NCI-H128 (cell line): Measurements from ENCODE around the gene NKD1.

Experiments
- DNase-seq: peaks from one replicate; lab custom pipeline; 2025; ENCODE audit not compliant: unreplicated experiment; lab: John Stamatoyannopoulos, UW

The NKD1 gene

DNA sequence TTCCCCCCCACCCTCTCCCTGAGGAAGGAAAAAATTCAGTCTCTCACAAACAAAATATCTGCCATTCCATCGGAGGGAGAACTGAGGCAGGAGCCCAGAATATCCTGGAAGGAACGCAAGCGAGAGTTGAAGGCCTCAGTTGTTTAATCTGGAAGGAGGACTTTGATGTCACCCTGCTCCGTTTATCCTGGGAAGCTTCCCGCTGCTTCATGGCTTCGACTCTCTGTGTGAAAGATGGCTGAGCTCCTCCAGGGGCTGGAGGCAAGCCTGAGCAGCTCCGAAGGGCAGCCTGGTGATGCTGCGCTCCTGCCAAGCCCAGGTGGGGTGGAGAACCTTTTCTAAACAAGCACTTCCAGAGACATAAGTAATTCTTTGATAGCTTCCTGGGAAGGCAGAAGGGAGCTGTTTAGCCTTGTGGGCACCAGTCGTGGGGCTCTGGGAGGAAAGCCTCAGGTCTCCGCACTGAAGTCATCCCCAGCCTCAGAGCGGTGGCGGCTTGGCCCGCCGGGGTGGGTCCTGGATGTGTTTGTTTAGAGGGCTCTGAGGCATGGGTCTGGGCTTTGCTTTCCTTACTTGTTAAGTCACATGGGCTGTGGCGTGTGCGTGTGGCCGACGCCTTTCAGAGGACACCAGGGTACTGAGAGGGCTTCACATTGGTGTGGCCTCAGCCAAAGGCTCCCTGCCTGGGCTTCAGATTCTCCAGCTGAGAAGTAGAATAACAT is 7.9 kb downstream of the NKD1 start:
- DNase-seq = no peak

GRCh38 chr16:50557046-50557445 is 8.8 kb downstream of the NKD1 start:
- DNase-seq = no peak

DNA sequence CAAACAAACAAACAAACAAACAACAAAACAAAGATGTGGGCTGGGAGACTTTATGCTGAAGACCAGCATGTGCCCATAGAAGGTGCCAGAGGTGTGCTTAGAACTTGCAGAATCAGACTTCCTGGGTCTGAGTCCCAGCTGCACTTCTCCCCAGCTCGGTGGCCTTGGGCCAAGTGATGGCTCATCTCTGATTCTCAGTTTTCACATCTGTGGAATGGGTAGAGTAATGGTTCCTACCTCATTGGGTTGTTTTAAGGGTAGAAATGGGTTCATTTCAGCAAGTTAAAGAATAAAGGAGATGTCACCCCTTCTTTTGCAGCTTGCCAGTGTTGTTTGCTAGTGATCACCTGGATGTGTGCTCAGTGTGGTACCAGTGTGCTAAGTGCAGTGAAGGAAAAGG is 10.7 kb downstream of the NKD1 start:
- DNase-seq = no peak

DNA sequence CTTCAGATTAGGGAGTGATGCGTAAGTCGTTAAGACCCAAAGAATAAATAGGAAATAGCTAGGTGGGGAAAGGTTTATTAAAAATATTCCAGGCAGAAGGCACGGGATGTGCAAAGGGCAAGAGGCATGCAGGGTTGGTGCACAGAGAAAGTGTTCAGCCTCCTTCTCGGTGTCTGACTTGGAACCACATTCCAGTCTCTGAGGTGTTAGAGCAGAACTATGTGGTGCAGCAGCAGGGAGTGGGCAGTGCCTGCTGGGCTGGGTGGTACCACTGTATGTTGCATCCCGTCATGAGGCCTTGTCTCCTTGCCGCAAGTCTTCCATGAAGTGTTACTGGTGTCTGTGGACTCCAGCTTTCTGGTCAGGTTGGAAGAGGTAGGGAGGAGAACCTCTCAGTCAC is 11.1 kb downstream of the NKD1 start:
- DNase-seq = no peak

DNA sequence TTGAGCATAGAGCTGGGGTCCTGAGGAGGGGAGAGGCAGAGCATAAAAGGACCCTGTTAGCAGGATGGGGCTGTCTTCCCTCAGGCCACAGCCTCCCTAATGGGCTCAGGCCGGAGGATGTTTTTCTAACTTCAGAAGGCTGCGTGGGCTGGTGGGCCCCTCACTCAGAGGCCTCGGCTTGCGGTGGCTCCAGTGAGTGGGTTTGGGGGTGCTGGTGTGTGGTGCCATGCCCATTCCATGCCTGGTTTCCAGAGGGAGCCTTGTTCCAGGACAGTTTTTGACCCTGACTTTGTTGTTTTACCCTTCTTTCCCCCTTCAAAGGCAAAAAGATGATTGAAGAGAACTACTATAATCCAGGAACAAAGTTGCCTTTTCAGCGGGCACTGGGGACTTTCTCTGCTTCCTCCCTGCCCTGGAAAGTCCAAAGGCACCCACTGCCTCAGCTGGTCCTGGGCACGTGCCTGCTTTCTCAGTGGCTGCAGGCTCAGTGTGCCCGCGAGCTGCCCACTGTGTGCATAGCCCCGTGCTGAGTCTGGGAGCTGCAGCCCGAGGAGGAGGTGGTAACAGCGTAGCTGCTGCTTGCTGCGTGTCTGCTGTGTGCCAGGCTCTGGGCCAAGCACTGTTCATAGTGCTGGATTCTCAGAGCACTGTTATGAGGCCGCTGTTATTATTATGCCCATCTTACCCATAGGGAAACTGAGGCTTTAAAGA is 11.8 kb downstream of the NKD1 start:
- no peak for DNase-seq

DNA sequence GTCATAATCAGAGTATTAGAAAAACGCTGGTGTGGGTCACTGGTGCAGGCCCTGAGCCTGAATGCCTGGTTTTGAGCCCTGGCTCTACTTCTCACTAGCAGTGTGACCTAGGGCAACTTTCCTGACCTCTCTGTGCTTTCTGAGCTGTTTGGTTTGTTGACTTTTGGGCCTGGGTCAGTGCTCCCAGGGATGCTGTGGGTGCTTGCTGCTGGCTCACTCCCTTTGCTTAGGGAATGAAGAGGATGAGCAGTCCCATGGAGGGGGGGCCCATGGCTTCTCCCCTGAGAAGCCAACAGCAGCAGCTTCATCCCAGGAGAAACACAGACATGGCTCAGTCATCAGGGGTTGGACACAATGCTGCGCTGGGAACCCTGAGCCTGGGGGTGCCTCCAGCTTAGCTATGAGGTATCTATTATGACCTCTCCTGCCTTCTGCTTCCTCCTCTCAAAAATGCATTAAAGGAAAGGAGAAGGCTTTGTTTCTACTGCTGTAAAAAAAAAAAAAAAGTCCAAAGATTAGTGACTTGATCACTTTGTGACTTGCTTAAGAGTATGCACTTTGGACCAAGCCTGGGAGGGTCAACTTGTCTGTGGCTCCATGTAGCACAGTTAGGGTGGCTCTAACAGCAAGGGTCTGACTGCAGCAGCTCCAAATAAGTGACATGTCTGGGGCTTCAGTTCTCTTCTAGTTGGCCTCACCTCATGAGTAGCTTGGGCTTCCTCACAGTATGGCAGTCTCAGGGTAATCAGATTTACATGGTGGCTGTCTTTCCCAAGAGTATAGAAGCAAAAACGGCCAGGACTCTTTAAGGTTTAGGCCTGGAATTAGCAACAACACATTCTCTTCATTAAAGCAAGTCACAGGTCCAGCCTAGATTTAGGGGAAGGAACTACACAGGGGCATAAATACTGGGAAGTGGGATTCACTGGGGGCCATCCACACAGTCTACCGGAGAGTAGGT is 13.0 kb downstream of the NKD1 start:
- no peak for DNase-seq

- DNase-seq = no peak
These were observed 14.5 kb downstream of the NKD1 start for GRCh38 chr16:50562657-50563056.

DNA sequence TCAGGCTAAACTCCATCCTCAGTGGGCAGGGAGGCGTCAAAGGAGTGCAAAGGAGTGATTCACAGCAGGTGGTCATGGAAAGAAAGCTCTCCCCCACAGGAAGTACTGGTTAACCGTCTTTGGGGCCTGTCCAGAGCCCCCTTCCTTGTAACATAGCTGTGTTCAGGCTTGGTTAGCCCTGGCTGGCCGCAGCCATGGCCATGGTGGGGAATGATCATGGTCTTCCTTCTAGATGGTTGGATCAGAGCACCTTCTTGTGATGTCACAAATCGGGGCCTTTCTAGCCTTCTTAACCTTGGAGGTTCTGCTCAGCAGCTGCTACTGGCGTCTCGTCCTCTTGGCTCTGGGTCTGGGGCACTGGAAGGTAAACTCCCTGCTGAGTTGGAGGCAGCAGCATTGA is 15.8 kb downstream of the NKD1 start:
- DNase-seq = no peak

GRCh38 chr16:50565428-50565827 is 17.2 kb downstream of the NKD1 start:
- no peak for DNase-seq

- DNase-seq = no peak
These were observed 18.1 kb downstream of the NKD1 start for GRCh38 chr16:50566014-50566962.

DNA sequence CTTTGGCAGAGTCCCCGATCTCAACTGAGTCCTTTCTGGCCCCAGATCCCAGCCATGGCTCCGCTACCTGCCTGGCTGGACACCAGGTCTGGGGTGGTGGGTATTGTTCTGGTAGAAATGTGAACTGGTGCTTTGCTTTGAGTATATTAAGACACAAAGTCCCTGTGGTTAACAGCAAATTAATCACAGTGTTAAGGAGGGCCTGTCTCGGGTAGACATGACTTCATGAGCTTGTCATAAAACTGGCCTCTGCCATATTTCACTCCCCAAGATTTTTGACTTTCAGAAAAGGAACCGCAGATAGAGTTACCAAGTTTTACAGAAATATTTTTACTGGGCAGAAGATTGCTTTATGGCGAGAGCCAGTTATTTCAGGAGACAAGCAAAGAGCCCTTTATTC is 19.5 kb downstream of the NKD1 start:
- no peak for DNase-seq

- DNase-seq = no peak
These were observed 20.1 kb downstream of the NKD1 start for GRCh38 chr16:50568187-50568815.

- no peak for DNase-seq
These were observed 22.2 kb downstream of the NKD1 start for GRCh38 chr16:50570354-50570753.

DNA sequence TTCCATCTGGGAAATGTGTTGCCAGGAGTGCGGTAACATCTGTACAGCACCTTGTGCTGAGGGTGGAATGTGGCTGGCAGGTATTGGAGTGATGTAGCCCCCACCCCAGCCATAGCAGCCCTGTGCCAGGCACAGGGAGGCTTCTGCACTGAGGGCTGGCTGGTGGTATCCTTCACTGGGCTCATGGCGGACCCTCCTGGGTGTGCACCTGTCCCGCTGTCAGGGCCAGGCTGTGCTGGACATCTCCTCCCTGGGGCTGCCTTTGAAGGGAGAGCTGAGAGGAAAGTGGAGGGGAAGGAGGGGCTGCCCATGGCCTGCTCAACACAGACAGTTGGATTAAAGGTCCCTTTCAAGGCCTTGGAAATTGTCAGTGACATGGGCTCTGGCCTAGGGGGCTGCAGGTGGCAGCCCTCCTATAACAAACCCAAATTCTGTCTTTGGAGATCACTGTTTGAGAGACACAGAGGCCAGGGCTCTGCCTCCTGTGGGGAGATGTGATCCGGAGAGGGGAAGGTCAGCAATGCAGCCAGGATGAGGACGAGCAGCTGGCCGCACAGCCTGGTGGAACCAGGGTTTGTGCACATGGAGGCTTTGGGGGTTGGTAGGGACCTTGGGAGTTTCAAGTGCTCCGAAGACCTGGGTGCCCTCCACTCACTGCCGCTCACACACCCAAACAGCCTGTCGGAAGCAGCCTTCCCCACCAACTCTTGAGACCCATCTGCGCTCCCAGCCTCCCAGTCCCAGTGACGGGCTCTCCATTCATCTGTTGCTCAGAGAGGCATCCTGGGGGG is 22.8 kb downstream of the NKD1 start:
- DNase-seq = no peak

- no peak for DNase-seq
These were observed 23.6 kb downstream of the NKD1 start for GRCh38 chr16:50571786-50572185.

- no peak for DNase-seq
These were observed 24.5 kb downstream of the NKD1 start for GRCh38 chr16:50572700-50573099.

- DNase-seq = no peak
These were observed 25.1 kb downstream of the NKD1 start for GRCh38 chr16:50573279-50573678.

DNA sequence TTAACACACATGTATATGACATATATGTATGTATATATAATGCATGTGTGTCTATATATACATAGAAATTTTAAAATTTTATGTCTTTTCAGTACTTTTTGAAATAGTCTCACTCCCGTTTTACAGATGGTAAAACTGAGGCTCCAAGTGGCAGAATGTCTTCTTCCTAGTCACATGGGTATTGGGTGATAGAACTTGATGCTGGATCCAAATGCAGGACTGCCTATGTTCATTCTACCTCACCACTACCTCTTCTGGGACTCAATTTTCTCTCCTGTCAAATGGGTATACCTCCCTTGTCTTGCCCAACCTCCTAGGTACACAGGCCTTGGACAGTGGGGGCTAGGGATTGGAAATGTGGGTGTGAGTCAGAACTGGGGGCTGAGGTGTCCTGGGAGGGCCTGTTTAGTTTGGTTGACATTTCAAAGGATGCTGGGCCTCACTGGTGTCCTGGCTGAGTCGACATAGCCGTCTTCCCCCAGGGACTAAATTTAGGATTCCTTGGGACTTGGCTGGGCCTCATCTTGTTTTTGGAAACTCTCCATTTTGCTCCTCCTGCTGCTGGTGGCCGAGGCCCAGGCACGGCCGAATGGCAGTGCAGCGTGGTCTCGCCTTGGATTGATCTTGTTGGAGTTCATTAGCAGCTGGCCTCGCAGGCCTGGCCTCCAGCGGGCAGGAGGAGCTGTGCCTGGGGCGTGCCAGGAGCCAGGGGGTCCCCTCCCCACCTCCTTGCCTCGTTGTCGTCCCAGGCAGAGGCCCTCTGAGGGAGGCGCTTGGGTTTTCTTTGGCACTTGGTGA is 25.9 kb downstream of the NKD1 start:
- no peak for DNase-seq
